HCT116 (cell line): ENCODE measurements around the gene DNAJB9. TPM values are rescaled to one million over a fixed set of nuclear protein-coding genes. Genes with fewer than 3 reads are reported as not detected.

ENCODE experiments used
- ATAC-seq: fragments of 200-7000 bp; cut with Tn5 transposase; 2 replicates; pipeline ENCODE4 v1.9.1; 2020; ENCODE audit warnings: mild to moderate bottlenecking, moderate library complexity
- BruUV-seq: library from RNA; stranded (reverse); fragments of 400-500 nt; replicated peaks from 2 replicates; lab custom pipeline; 2021; lab: Mats Ljungman, UMichigan
- CTCF ChIA-PET: fragments of 300-600 bp; sonication (Branson Sonifier 250); formaldehyde crosslinking; loops from one replicate; lab custom pipeline; 2021; ENCODE audit warnings: antibody characterized with exemption; lab: Charles Lee
- POLR2A ChIA-PET: fragments of 300-600, 350-600 bp; sonication (Branson Sonifier 250); formaldehyde crosslinking; loops from one replicate; lab custom pipeline; 2021; ENCODE audit warnings: antibody characterized with exemption; lab: Charles Lee
- RAD21 ChIA-PET, 2 experiments: fragments of 300-600 bp; sonication (Branson Sonifier 250); formaldehyde crosslinking; loops; one replicate each; lab custom pipeline; 2023; ENCODE audit warnings: low total read pairs in 2 of 2; ENCODE audit not compliant: uncharacterized antibody in 2 of 2, unreplicated experiment in 2 of 2, low non-redundant PET in 1 of 2; lab: Charles Lee
- DNase-seq: peaks from one replicate; pipeline ENCODE4 v3.0.0-alpha.2; 2010; ENCODE audit warnings: low read depth, low spot score
- H2AFZ ChIP-seq: fragments of 200-600 bp; shearing (Covaris generic), sonication (generic); 2 replicates; pipeline ENCODE4 v1.6.1; 2017; ENCODE audit warnings: low read depth, mixed run types, mixed read lengths, antibody characterized with exemption, low read length; ENCODE audit not compliant: poor library complexity, severe bottlenecking
- H3K27ac ChIP-seq: 2 replicates; pipeline ENCODE4 v1.5.1; 2012; ENCODE audit warnings: low read depth, low read length
- H3K27me3 ChIP-seq: fragments of 200-600 bp; sonication (generic); 2 replicates; pipeline ENCODE4 v1.6.1; 2016; ENCODE audit warnings: mixed run types, low read length, mixed read lengths; ENCODE audit not compliant: insufficient read depth
- H3K36me3 ChIP-seq, 2 experiments: fragments of 200-500 bp in 1 of 2; fragments of 200-600 bp in 1 of 2; sonication (Bioruptor generic) in 1 of 2; sonication (generic) in 1 of 2; 2 replicates each; pipeline versions ENCODE4 v1.5.1 to v1.6.1; 2014 to 2016; ENCODE audit warnings: low read length in 2 of 2, inconsistent platforms in 1 of 2, mixed read lengths in 1 of 2, mixed run types in 1 of 2; ENCODE audit not compliant: insufficient read depth in 2 of 2, control insufficient read depth in 1 of 2
- H3K4me1 ChIP-seq, 2 experiments: fragments of 200-600 bp in 1 of 2; sonication (generic) in 1 of 2; 2 replicates each; pipeline versions ENCODE4 v1.5.1 to v1.6.1; 2012 to 2017; ENCODE audit warnings: low read length in 2 of 2, inconsistent platforms in 1 of 2, mild to moderate bottlenecking in 1 of 2, mixed read lengths in 1 of 2, mixed run types in 1 of 2, moderate library complexity in 1 of 2; ENCODE audit not compliant: insufficient read depth in 2 of 2, control insufficient read depth in 1 of 2
- H3K4me2 ChIP-seq: fragments of 200-600 bp; sonication (generic); 2 replicates; pipeline ENCODE4 v1.6.1; 2017; ENCODE audit warnings: mixed run types, low read length, mixed read lengths
- H3K4me3 ChIP-seq, 2 experiments: fragments of 200-600 bp in 1 of 2; sonication (generic) in 1 of 2; replicated peaks in 1 of 2; 2 replicates each; pipeline ENCODE4 v1.5.1; 2011 to 2016; ENCODE audit warnings: low read length in 2 of 2, control low read depth in 1 of 2, low read depth in 1 of 2, mild to moderate bottlenecking in 1 of 2, mixed read lengths in 1 of 2, mixed run types in 1 of 2
- H3K79me2 ChIP-seq: fragments of 200-600 bp; sonication (generic); 2 replicates; pipeline ENCODE4 v1.6.1; 2017; ENCODE audit warnings: mild to moderate bottlenecking, mixed run types, low read length, moderate library complexity, mixed read lengths; ENCODE audit not compliant: insufficient read depth
- H3K9ac ChIP-seq: fragments of 200-600 bp; sonication (generic); 2 replicates; pipeline ENCODE4 v1.6.1; 2016; ENCODE audit warnings: low read length, mixed read lengths
- H3K9me2 ChIP-seq: fragments of 200-600 bp; sonication (generic), shearing (Covaris generic); 2 replicates; pipeline ENCODE4 v1.6.1; 2017; ENCODE audit warnings: mixed run types, mild to moderate bottlenecking, moderate library complexity; ENCODE audit not compliant: insufficient read depth
- H3K9me3 ChIP-seq, 2 experiments: fragments of 200-500 bp in 1 of 2; fragments of 200-600 bp in 1 of 2; sonication (Bioruptor generic) in 1 of 2; sonication (generic) in 1 of 2; 2 replicates each; pipeline ENCODE4 v1.6.1; 2014 to 2017; ENCODE audit warnings: low read length in 2 of 2, mixed read lengths in 2 of 2, inconsistent platforms in 1 of 2, low read depth in 1 of 2, mild to moderate bottlenecking in 1 of 2, mixed run types in 1 of 2, moderate library complexity in 1 of 2; ENCODE audit not compliant: control insufficient read depth in 1 of 2, insufficient read depth in 1 of 2
- H4K20me1 ChIP-seq: fragments of 200-600 bp; sonication (generic), shearing (Covaris generic); 2 replicates; pipeline ENCODE4 v1.6.1; 2017; ENCODE audit warnings: mixed run types, mild to moderate bottlenecking, moderate library complexity; ENCODE audit not compliant: insufficient read depth
- CBX3 ChIP-seq: IDR thresholded peaks from 2 replicates; pipeline ENCODE4 v1.6.1; 2012; ENCODE audit warnings: low read depth
- CEBPB ChIP-seq: IDR thresholded peaks from 2 replicates; pipeline ENCODE4 v1.6.1; 2012; ENCODE audit warnings: low read depth
- EGR1 ChIP-seq: IDR thresholded peaks from 2 replicates; pipeline ENCODE4 v1.6.1; 2012; ENCODE audit warnings: low read depth
- ELF1 ChIP-seq: IDR thresholded peaks from 2 replicates; pipeline ENCODE4 v1.6.1; 2012; ENCODE audit warnings: low read depth, borderline replicate concordance
- EZH2 ChIP-seq: fragments of 200-600 bp; sonication (generic); IDR thresholded peaks from 2 replicates; pipeline ENCODE4 v1.6.1; 2017; ENCODE audit warnings: antibody characterized with exemption, mixed run types
- EZH2phosphoT487 ChIP-seq: fragments of 200-600 bp; IDR thresholded peaks from 2 replicates; pipeline ENCODE4 v1.6.1; 2018; ENCODE audit warnings: antibody characterized with exemption, borderline replicate concordance
- FOSL1 ChIP-seq: IDR thresholded peaks from 2 replicates; pipeline ENCODE4 v1.6.1; 2012; ENCODE audit warnings: low read depth
- JUND ChIP-seq: IDR thresholded peaks from 2 replicates; pipeline ENCODE4 v1.6.1; 2012
- POLR2AphosphoS5 ChIP-seq: IDR thresholded peaks from 2 replicates; pipeline ENCODE4 v1.6.1; 2011; ENCODE audit warnings: mild to moderate bottlenecking, low read depth, low read length, moderate library complexity
- RAD21 ChIP-seq: IDR thresholded peaks from 2 replicates; pipeline ENCODE4 v1.6.1; 2012; ENCODE audit warnings: low read depth, mild to moderate bottlenecking
- SIN3A ChIP-seq: IDR thresholded peaks from 2 replicates; pipeline ENCODE4 v1.6.1; 2012; ENCODE audit warnings: low read depth
- SP1 ChIP-seq: IDR thresholded peaks from 2 replicates; pipeline ENCODE4 v1.6.1; 2012; ENCODE audit warnings: low read depth
- SRF ChIP-seq: IDR thresholded peaks from 2 replicates; pipeline ENCODE4 v1.6.1; 2012; ENCODE audit warnings: low read depth
- TCF7L2 ChIP-seq: IDR thresholded peaks from 2 replicates; pipeline ENCODE4 v1.7.0; 2011; ENCODE audit warnings: borderline replicate concordance, inconsistent platforms; ENCODE audit not compliant: insufficient read depth, insufficient read length; ENCODE audit errors: extremely low read depth
- ZFX ChIP-seq: fragments of 450-650 bp; IDR thresholded peaks from 2 replicates; pipeline ENCODE4 v1.6.1; 2017
- intact Hi-C: fragments of 100-400 bp; cut with micrococcal nuclease; formaldehyde crosslinking; loops from 2 replicates; pipeline ENCODE4 v1.10.0; 2022
- total RNA-seq: library from RNA; stranded (reverse); gene quantifications from one replicate; pipeline ENCODE4 v1.2.1, GENCODE V29; 2021; ENCODE audit not compliant: unreplicated experiment
- TF ChIP-seq, protein P1 (sequence below): IDR thresholded peaks from 2 replicates; pipeline ENCODE4 v1.6.1; 2012; ENCODE audit warnings: low read depth
- TF ChIP-seq, protein P2 (sequence below), 3 experiments: fragments of 200-600 bp in 1 of 3; sonication (generic) in 1 of 3; IDR thresholded peaks in 2 of 3; conservative IDR thresholded peaks in 1 of 3; 2 replicates each; pipeline ENCODE4 v1.5.1; 2012 to 2017; ENCODE audit warnings: low read depth in 2 of 3, low read length in 2 of 3, antibody characterized with exemption in 1 of 3, borderline replicate concordance in 1 of 3, control low read depth in 1 of 3, mild to moderate bottlenecking in 1 of 3, mixed read lengths in 1 of 3, mixed run types in 1 of 3, moderate library complexity in 1 of 3; ENCODE audit not compliant: insufficient read depth in 1 of 3
- TF ChIP-seq, protein P3 (sequence below): IDR thresholded peaks from 2 replicates; pipeline ENCODE4 v1.6.1; 2012
- TF ChIP-seq, protein P4 (sequence below): IDR thresholded peaks from 2 replicates; pipeline ENCODE4 v1.6.1; 2012

Gene DNAJB9
- total RNA-seq, 1 experiment from 2014 or later: 10.1 TPM

DNA sequence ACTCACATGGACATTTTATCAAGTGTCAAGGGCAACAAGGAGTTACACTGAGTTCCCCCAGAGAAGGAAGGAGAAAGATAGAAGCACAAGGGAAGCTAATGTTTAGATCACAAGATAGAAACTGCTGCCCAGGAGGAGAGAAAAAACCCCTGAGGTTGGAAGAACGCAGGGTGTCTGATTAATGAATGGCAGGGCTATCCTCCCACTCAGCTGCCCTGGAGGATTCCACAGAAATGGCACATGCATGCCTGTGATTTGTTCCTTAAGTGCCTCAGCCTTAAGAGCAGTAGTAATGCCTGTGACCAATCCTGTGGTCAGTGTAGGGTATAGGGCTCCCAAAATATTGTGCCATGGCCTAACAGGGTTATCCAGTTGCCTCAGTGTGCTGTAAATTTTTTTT lies 20.2 kb downstream of the DNAJB9 start:
- H3K4me1 ChIP-seq: no peaks in the 10 kb centered on the region
- no peak overlapping the region for H3K4me2 ChIP-seq
- H4K20me1 ChIP-seq: no peaks in the 10 kb centered on the region
- no peaks in the 10 kb centered on the region for H3K79me2 ChIP-seq
- CTCF ChIA-PET: no interaction called here
- H2AFZ ChIP-seq: no peak overlapping the region
- H3K27me3 ChIP-seq: no peaks in the 10 kb centered on the region
- no peak overlapping the region for H3K9ac ChIP-seq
- intact Hi-C loops: no loop called here
- H3K9me3 ChIP-seq: no peaks in the 10 kb centered on the region
- H3K27ac ChIP-seq: no peak overlapping the region
- TF ChIP-seq SIN3A (no peak), RAD21 (no peak), POLR2AphosphoS5 (no peak), EZH2phosphoT487 (no peak), JUND (no peak), CEBPB (no peak), SRF (no peak), TCF7L2 (no peak), EGR1 (no peak), SP1 (no peak), CBX3 (no peak), ZFX (no peak), FOSL1 (no peak), ELF1 (no peak), EZH2 (no peak)
- TF ChIP-seq, protein P1, sequence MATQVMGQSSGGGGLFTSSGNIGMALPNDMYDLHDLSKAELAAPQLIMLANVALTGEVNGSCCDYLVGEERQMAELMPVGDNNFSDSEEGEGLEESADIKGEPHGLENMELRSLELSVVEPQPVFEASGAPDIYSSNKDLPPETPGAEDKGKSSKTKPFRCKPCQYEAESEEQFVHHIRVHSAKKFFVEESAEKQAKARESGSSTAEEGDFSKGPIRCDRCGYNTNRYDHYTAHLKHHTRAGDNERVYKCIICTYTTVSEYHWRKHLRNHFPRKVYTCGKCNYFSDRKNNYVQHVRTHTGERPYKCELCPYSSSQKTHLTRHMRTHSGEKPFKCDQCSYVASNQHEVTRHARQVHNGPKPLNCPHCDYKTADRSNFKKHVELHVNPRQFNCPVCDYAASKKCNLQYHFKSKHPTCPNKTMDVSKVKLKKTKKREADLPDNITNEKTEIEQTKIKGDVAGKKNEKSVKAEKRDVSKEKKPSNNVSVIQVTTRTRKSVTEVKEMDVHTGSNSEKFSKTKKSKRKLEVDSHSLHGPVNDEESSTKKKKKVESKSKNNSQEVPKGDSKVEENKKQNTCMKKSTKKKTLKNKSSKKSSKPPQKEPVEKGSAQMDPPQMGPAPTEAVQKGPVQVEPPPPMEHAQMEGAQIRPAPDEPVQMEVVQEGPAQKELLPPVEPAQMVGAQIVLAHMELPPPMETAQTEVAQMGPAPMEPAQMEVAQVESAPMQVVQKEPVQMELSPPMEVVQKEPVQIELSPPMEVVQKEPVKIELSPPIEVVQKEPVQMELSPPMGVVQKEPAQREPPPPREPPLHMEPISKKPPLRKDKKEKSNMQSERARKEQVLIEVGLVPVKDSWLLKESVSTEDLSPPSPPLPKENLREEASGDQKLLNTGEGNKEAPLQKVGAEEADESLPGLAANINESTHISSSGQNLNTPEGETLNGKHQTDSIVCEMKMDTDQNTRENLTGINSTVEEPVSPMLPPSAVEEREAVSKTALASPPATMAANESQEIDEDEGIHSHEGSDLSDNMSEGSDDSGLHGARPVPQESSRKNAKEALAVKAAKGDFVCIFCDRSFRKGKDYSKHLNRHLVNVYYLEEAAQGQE: no peak
- TF ChIP-seq, protein P2, sequence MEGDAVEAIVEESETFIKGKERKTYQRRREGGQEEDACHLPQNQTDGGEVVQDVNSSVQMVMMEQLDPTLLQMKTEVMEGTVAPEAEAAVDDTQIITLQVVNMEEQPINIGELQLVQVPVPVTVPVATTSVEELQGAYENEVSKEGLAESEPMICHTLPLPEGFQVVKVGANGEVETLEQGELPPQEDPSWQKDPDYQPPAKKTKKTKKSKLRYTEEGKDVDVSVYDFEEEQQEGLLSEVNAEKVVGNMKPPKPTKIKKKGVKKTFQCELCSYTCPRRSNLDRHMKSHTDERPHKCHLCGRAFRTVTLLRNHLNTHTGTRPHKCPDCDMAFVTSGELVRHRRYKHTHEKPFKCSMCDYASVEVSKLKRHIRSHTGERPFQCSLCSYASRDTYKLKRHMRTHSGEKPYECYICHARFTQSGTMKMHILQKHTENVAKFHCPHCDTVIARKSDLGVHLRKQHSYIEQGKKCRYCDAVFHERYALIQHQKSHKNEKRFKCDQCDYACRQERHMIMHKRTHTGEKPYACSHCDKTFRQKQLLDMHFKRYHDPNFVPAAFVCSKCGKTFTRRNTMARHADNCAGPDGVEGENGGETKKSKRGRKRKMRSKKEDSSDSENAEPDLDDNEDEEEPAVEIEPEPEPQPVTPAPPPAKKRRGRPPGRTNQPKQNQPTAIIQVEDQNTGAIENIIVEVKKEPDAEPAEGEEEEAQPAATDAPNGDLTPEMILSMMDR (IDR thresholded peaks at IDR 0.05 in 2 of 3, conservative IDR thresholded peaks at IDR 0.05 in 1 of 3; ENCODE audit: borderline replicate concordance in 1 of 3, insufficient read depth in 1 of 3, low read depth in 2 of 3, low read length in 2 of 3): no peak
- TF ChIP-seq, protein P3, sequence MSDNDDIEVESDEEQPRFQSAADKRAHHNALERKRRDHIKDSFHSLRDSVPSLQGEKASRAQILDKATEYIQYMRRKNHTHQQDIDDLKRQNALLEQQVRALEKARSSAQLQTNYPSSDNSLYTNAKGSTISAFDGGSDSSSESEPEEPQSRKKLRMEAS: no peak
- TF ChIP-seq, protein P4, sequence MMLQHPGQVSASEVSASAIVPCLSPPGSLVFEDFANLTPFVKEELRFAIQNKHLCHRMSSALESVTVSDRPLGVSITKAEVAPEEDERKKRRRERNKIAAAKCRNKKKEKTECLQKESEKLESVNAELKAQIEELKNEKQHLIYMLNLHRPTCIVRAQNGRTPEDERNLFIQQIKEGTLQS: no peak
- TF ChIP-seq, all 23 proteins: peak for 0
- DNase-seq: no peak
- H3K4me3 ChIP-seq: no peak overlapping the region
- BruUV-seq: no TSS peak
- no peaks in the 10 kb centered on the region for H3K36me3 ChIP-seq
- POLR2A ChIA-PET: no interaction called here
- ATAC-seq: no peak
- no peaks in the 10 kb centered on the region for H3K9me2 ChIP-seq
- RAD21 ChIA-PET: no interaction called here
